Loucy (cell line): ENCODE measurements around the gene WIZ.
A peak's percentile ranks its signal among the peaks of the same experiment; 100 is the strongest.
"Not testable (repeated sequence)": the region's sequence is repeated elsewhere in the genome, so short reads cannot be mapped to it uniquely, and the experiment has no call there.

Source experiments
- H2AFZ ChIP-seq: fragments of 200-600 bp; sonication (generic); 2 replicates; pipeline ENCODE4 v1.6.0; 2016; ENCODE audit warnings: antibody characterized with exemption, mild to moderate bottlenecking, low read length, moderate library complexity
- H3F3A ChIP-seq: fragments of 200-600 bp; 2 replicates; pipeline ENCODE4 v1.6.0; 2016; ENCODE audit warnings: antibody characterized with exemption, low read depth, mild to moderate bottlenecking
- H3K27me3 ChIP-seq: fragments of 200-600 bp; sonication (generic); 2 replicates; pipeline ENCODE4 v1.6.1; 2014; ENCODE audit warnings: low read length, mild to moderate bottlenecking; ENCODE audit not compliant: insufficient read depth, poor library complexity, severe bottlenecking
- H3K36me3 ChIP-seq: fragments of 200-600 bp; sonication (generic); 2 replicates; pipeline ENCODE4 v1.6.1; 2016; ENCODE audit warnings: low read length; ENCODE audit not compliant: insufficient read depth
- H3K4me1 ChIP-seq: fragments of 200-600 bp; sonication (generic); 2 replicates; pipeline ENCODE4 v1.5.1; 2014; ENCODE audit warnings: low read length, mild to moderate bottlenecking; ENCODE audit not compliant: insufficient read depth, poor library complexity, severe bottlenecking
- H3K4me2 ChIP-seq: fragments of 200-600 bp; sonication (generic); 2 replicates; pipeline ENCODE4 v1.6.0; 2014; ENCODE audit warnings: antibody characterized with exemption, low read length, low read depth, mild to moderate bottlenecking; ENCODE audit not compliant: poor library complexity, severe bottlenecking
- H3K4me3 ChIP-seq: fragments of 200-600 bp; sonication (generic); 2 replicates; pipeline ENCODE4 v1.5.1; 2014; ENCODE audit warnings: low read length, mild to moderate bottlenecking, mixed read lengths; ENCODE audit not compliant: poor library complexity, severe bottlenecking
- H3K79me2 ChIP-seq: fragments of 200-600 bp; sonication (generic); 2 replicates; pipeline ENCODE4 v1.6.1; 2014; ENCODE audit warnings: low read length; ENCODE audit not compliant: insufficient read depth
- H3K9ac ChIP-seq: fragments of 200-600 bp; sonication (generic); 2 replicates; pipeline ENCODE4 v1.6.0; 2014; ENCODE audit warnings: mild to moderate bottlenecking, low read depth, low read length, moderate library complexity; ENCODE audit not compliant: poor library complexity, severe bottlenecking
- H3K9me2 ChIP-seq: fragments of 200-600 bp; sonication (generic); replicated peaks from 2 replicates; pipeline ENCODE4 v1.6.1; 2016; ENCODE audit warnings: low read depth, low read length, mixed read lengths
- H3K9me3 ChIP-seq: fragments of 200-600 bp; sonication (generic); 2 replicates; pipeline ENCODE4 v1.6.1; 2014; ENCODE audit warnings: mild to moderate bottlenecking, antibody characterized with exemption, low read length, low read depth; ENCODE audit not compliant: insufficient read depth
- H4K20me1 ChIP-seq: fragments of 200-600 bp; sonication (generic); 2 replicates; pipeline ENCODE4 v1.6.0; 2014; ENCODE audit warnings: antibody characterized with exemption, low read length, mild to moderate bottlenecking; ENCODE audit not compliant: insufficient read depth, poor library complexity, severe bottlenecking
- CTCF ChIP-seq: fragments of 200-600 bp; sonication (generic); conservative IDR thresholded peaks from 2 replicates; pipeline ENCODE4 v1.5.1; 2014; ENCODE audit warnings: mild to moderate bottlenecking, antibody characterized with exemption, low read length
- EZH2phosphoT487 ChIP-seq: fragments of 200-600 bp; IDR thresholded peaks from 2 replicates; pipeline ENCODE4 v1.6.1; 2018; ENCODE audit warnings: antibody characterized with exemption, mild to moderate bottlenecking, moderate library complexity, borderline replicate concordance

Gene WIZ

GRCh38 chr19:15417699-15418098 is 32.1 kb downstream of the WIZ start:
- TF ChIP-seq CTCF: no peak
- TF ChIP-seq EZH2phosphoT487: no peak
- Histone ChIP-seq H3K36me3 (peaks cover 9% of the 10 kb centered on the region; the same call in 1 of the 2 replicates), H3K4me2 (peak overlapping the region; percentile 97), H3F3A (no peaks in the 10 kb centered on the region), H2AFZ (no peak overlapping the region), H3K9ac (peak overlapping the region; percentile 98), H3K9me3 (no peaks in the 10 kb centered on the region), H3K27me3 (peaks cover 4% of the 10 kb centered on the region), H4K20me1 (peaks cover 53% of the 10 kb centered on the region), H3K9me2 (no peaks in the 10 kb centered on the region), H3K4me3 (peak overlapping the region; percentile 99), H3K79me2 (peaks cover 60% of the 10 kb centered on the region), H3K4me1 (peaks cover 39% of the 10 kb centered on the region)

- no peaks in the 10 kb centered on the region for H3F3A ChIP-seq
- TF ChIP-seq EZH2phosphoT487 (no peak), CTCF (peak; percentile 27; the same call in 1 of the 2 replicates)
- H3K36me3 ChIP-seq: peaks cover 21% of the 10 kb centered on the region; the same call in 1 of the 2 replicates
- H3K79me2 ChIP-seq: peaks cover 100% of the 10 kb centered on the region
- peak overlapping the region; percentile 19 for H3K9ac ChIP-seq
- no peak overlapping the region for H2AFZ ChIP-seq
- peaks cover 85% of the 10 kb centered on the region for H4K20me1 ChIP-seq
- H3K27me3 ChIP-seq: no peaks in the 10 kb centered on the region
- peak overlapping the region; percentile 59 for H3K4me2 ChIP-seq
- H3K9me2 ChIP-seq: no peaks in the 10 kb centered on the region
- peak overlapping the region; percentile 53 for H3K4me3 ChIP-seq
- no peaks in the 10 kb centered on the region for H3K9me3 ChIP-seq
- peaks cover 45% of the 10 kb centered on the region for H3K4me1 ChIP-seq
These were observed 36.9 kb downstream of the WIZ start for GRCh38 chr19:15412832-15413231.

GRCh38 chr19:15411351-15411750 is 38.4 kb downstream of the WIZ start:
- H3K9me3 ChIP-seq, H2AFZ ChIP-seq, H3F3A ChIP-seq, H3K27me3 ChIP-seq, H3K9me2 ChIP-seq, H3K4me3 ChIP-seq: not testable (repeated sequence)
- peak overlapping the region; percentile 4 for H3K4me2 ChIP-seq
- peaks cover 84% of the 10 kb centered on the region for H4K20me1 ChIP-seq
- H3K9ac ChIP-seq: peak overlapping the region; percentile 7
- peaks cover 100% of the 10 kb centered on the region for H3K79me2 ChIP-seq
- peaks cover 26% of the 10 kb centered on the region; the same call in 1 of the 2 replicates for H3K36me3 ChIP-seq
- peaks cover 36% of the 10 kb centered on the region for H3K4me1 ChIP-seq

GRCh38 chr19:15404780-15405211 is 45.0 kb downstream of the WIZ start:
- peaks cover 75% of the 10 kb centered on the region; the same call in 1 of the 2 replicates for H3K36me3 ChIP-seq
- H3K79me2 ChIP-seq: peaks cover 94% of the 10 kb centered on the region
- H3K4me2 ChIP-seq: peak overlapping the region; percentile 11
- no peaks in the 10 kb centered on the region for H3F3A ChIP-seq
- H3K4me1 ChIP-seq: peaks cover 11% of the 10 kb centered on the region
- TF ChIP-seq CTCF: no peak
- TF ChIP-seq EZH2phosphoT487: no peak
- no peak overlapping the region for H3K4me3 ChIP-seq
- no peaks in the 10 kb centered on the region for H3K27me3 ChIP-seq
- no peaks in the 10 kb centered on the region for H3K9me3 ChIP-seq
- no peak overlapping the region for H3K9ac ChIP-seq
- no peaks in the 10 kb centered on the region for H3K9me2 ChIP-seq
- H4K20me1 ChIP-seq: peaks cover 78% of the 10 kb centered on the region
- H2AFZ ChIP-seq: no peak overlapping the region
